SK-N-MC (cell line): Measurements from ENCODE around the gene ITGB7.

Source experiments
- DNase-seq: peaks from one replicate; pipeline ENCODE4 v3.0.0-alpha.2; 2011; ENCODE audit warnings: low read depth, low spot score
- H3K27ac ChIP-seq: fragments of 200-600 bp; sonication (generic); 2 replicates; pipeline ENCODE4 v1.5.1; 2016; ENCODE audit warnings: mixed run types
- H3K36me3 ChIP-seq: fragments of 200-600 bp; sonication (generic); 2 replicates; pipeline ENCODE4 v1.6.1; 2017; ENCODE audit warnings: antibody characterized with exemption, low read length, mixed read lengths; ENCODE audit not compliant: insufficient read depth
- H3K4me3 ChIP-seq: fragments of 200-600 bp; sonication (generic); 2 replicates; pipeline ENCODE4 v1.5.1; 2016
- H3K9ac ChIP-seq: fragments of 200-600 bp; sonication (generic); 2 replicates; pipeline ENCODE4 v1.8.0; 2017; ENCODE audit warnings: mixed run types, mixed read lengths; ENCODE audit not compliant: insufficient read length
- H3K9me3 ChIP-seq: fragments of 200-600 bp; sonication (generic); 2 replicates; pipeline ENCODE4 v1.6.1; 2017; ENCODE audit warnings: low read depth, mild to moderate bottlenecking, antibody characterized with exemption, low read length, moderate library complexity, mixed read lengths
- EZH2 ChIP-seq: fragments of 200-600 bp; sonication (generic); IDR thresholded peaks from one replicate; pipeline ENCODE4 v1.6.1; 2017; ENCODE audit warnings: antibody characterized with exemption
- FOXP2 ChIP-seq: optimal IDR thresholded peaks from 2 replicates; pipeline ENCODE3; 2011; ENCODE audit warnings: mild to moderate bottlenecking, moderate library complexity; ENCODE audit not compliant: insufficient read depth; ENCODE audit errors: extremely low read length, control extremely low read depth
- POLR2AphosphoS5 ChIP-seq: IDR thresholded peaks from 2 replicates; pipeline ENCODE4 v1.6.1; 2012; ENCODE audit warnings: mild to moderate bottlenecking, low read depth, low read length, borderline replicate concordance

The ITGB7 gene

GRCh38 chr12:53221203-53222080 lies 14.4 kb upstream of the ITGB7 start:
- peak overlapping the region; percentile 98 for H3K27ac ChIP-seq
- TF ChIP-seq POLR2AphosphoS5 (peak; percentile 69), FOXP2 (no peak), EZH2 (no peak)
- H3K9ac ChIP-seq = peak overlapping the region; percentile 60
- no peaks in the 10 kb centered on the region for H3K36me3 ChIP-seq
- H3K4me3 ChIP-seq = peak overlapping the region; percentile 98
- H3K9me3 ChIP-seq = no peaks in the 10 kb centered on the region
- DNase-seq = no peak

GRCh38 chr12:53220694-53221202 lies 13.7 kb upstream of the ITGB7 start:
- TF ChIP-seq FOXP2 = no peak
- peak; percentile 56; the same call in 1 of the 2 replicates for TF ChIP-seq POLR2AphosphoS5
- Histone ChIP-seq H3K9me3 (no peaks in the 10 kb centered on the region), H3K36me3 (peaks cover 3% of the 10 kb centered on the region; the same call in 1 of the 2 replicates), H3K4me3 (peak overlapping the region; percentile 98), H3K9ac (no peak overlapping the region), H3K27ac (peak overlapping the region; percentile 98)
- no peak for DNase-seq

GRCh38 chr12:53219956-53220693 lies 13.1 kb upstream of the ITGB7 start:
- Histone ChIP-seq H3K36me3 (peaks cover 5% of the 10 kb centered on the region; the same call in 1 of the 2 replicates), H3K9me3 (no peaks in the 10 kb centered on the region), H3K4me3 (peak overlapping the region; percentile 98), H3K27ac (peak overlapping the region; percentile 67), H3K9ac (peak overlapping the region; percentile 72)
- TF ChIP-seq FOXP2 (no peak), EZH2 (no peak), POLR2AphosphoS5 (no peak)
- peak; percentile 42 for DNase-seq

DNA sequence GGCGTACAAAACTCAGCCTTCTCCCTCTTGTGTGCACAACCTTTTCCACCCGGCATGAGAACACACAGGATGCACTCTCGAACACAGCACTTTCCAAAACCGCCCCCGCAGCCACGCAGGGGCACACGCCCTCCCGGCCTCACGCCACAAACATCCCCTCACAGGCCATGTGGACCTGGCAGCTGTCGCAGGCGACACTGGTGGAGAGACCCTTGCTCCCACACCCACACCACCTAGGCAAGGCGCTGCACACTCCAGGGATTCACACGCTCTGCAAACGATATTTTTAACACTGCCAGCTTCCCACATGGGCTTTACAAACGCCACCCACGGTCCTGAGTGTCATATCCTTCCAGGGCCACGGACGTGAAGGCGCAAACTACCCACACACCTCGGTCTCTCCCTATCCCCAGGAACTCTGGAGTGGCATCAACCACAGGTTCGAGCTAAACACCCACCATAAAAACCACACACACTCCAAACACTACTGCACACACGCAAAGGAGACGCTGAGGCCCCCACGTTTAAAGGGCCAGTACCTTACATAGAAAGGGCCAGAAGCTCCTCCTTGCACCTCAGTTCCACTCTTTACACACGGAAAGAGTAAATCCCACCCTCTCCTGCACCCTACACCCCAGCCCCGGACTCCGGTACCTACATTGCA lies 12.4 kb upstream of the ITGB7 start:
- TF ChIP-seq FOXP2 (no peak), POLR2AphosphoS5 (no peak), EZH2 (no peak)
- H3K4me3 ChIP-seq = peak overlapping the region; percentile 98
- H3K27ac ChIP-seq = peak overlapping the region; percentile 67
- no peaks in the 10 kb centered on the region for H3K9me3 ChIP-seq
- H3K36me3 ChIP-seq = peaks cover 9% of the 10 kb centered on the region; the same call in 1 of the 2 replicates
- H3K9ac ChIP-seq = peak overlapping the region; percentile 72
- no peak for DNase-seq

DNA sequence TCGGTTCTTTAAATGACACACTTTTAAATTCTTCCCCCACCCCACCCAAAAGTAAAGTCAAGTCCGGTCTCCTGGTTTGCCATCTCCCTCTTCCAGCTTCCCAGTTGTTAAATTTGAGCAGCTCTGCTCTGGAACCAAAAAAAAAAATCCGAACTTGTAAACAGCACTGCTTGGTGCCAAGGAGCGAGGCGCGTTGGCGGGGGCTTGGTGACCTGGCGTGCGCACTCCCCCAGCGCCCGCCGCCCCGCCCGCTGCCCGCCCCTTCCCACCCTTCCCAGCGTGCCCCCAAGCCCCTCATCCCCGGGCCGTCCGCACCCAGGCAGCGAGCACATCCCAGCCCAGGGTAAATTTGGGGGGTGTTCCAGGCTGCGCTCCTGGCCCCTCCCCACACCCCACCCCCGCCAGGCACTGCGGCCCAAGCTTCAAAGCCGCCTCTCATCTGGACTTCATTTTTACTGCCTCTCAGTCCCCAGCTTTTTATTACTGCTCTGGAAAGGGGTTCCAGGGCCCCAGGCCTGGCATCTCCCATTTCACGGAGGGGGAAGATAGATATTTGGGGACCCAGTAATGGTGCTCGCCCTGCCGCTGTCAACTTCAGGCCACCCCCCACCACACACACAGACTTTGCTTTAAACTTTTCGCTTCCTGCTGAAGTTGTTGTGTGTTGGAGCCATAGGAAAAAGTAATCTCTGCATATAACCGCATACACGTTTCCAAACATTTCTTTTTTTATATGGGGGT lies 11.7 kb upstream of the ITGB7 start:
- no peak for TF ChIP-seq EZH2
- no peak for TF ChIP-seq POLR2AphosphoS5
- no peak for TF ChIP-seq FOXP2

GRCh38 chr12:53217931-53218307 lies 10.9 kb upstream of the ITGB7 start:
- H3K27ac ChIP-seq = peak overlapping the region; percentile 59
- DNase-seq = no peak
- no peaks in the 10 kb centered on the region for H3K9me3 ChIP-seq
- TF ChIP-seq POLR2AphosphoS5 (no peak), FOXP2 (no peak), EZH2 (no peak)
- H3K4me3 ChIP-seq = peak overlapping the region; percentile 98
- H3K36me3 ChIP-seq = peaks cover 24% of the 10 kb centered on the region
- H3K9ac ChIP-seq = no peak overlapping the region

More for the DNA sequence above, 11.7 kb upstream of the ITGB7 start:
- DNase-seq = no peak
- H3K9me3 ChIP-seq = no peaks in the 10 kb centered on the region
- peaks cover 16% of the 10 kb centered on the region; the same call in 1 of the 2 replicates for H3K36me3 ChIP-seq
- peak overlapping the region; percentile 98 for H3K4me3 ChIP-seq
- peak overlapping the region; percentile 72 for H3K9ac ChIP-seq
- H3K27ac ChIP-seq = peak overlapping the region; percentile 67

DNA sequence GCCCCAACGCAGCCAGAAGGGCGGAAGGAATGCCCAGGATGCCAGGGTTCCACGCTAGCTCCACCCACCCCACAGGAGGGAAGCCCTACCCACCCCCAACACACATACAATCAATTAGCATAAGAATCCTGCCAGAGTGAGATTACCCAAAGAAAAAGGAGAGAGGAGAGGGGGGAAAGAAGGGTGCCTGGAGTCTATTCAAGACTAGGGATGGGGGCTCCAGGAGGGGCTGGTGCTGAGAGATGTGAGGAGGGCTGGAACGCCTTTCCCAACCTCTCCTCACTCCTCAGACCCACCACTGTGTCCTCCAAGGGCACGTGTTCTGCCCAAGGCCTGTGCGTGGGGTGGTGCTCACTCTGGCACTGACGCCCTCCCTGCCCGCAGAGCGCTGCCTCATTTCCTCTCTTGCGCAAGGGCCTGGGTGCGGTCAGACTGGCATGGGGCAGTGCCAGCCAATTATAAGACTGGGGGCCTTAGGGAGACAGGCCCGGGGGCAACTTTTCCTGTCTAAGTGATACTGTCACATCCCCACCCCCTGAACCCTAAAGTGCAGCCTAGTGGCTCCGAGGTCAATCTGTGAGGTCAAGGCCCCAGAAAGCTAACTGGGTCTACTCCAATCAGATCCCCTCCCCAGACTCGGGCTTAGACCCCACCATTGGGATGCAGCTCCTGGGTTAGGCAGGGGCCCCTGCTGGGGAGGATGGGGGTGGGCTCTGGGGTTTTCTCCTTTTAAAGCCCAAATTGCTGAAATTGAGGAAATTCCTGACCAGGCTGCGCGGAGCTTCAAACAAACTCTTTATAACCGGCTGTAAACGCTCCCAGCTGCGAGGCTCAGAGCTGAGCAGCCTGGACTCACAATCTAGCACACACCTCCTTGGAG lies 10.2 kb upstream of the ITGB7 start:
- TF ChIP-seq POLR2AphosphoS5 (0 out of 2 replicates have a peak, but pooled peaks have one; percentile 12), FOXP2 (no peak)
- H3K9me3 ChIP-seq = no peaks in the 10 kb centered on the region

More for the DNA sequence above, 10.2 kb upstream of the ITGB7 start:
- Histone ChIP-seq H3K36me3 (peaks cover 30% of the 10 kb centered on the region), H3K9ac (no peak overlapping the region), H3K4me3 (peak overlapping the region; percentile 98), H3K27ac (peak overlapping the region; percentile 59)
- no peak for DNase-seq
